GM12878 (cell line): Measurements from ENCODE around the gene TET1. TPM values are rescaled to one million over a fixed set of nuclear protein-coding genes. Genes with fewer than 3 reads are reported as not detected.

ENCODE experiments used
- ATAC-seq: fragments of 200-7000 bp; cut with Tn5 transposase; 3 replicates; pipeline ENCODE4 v1.9.1; 2020; ENCODE audit warnings: mild to moderate bottlenecking, moderate library complexity
- BruUV-seq: library from RNA; stranded (reverse); fragments of 400-500 nt; replicated peaks from 2 replicates; lab custom pipeline; 2021; lab: Mats Ljungman, UMichigan
- CTCF ChIA-PET: fragments of 300-600 bp; sonication (Branson Sonifier 250); formaldehyde crosslinking; extraction: SDS; loops from one replicate; lab custom pipeline; 2021; ENCODE audit warnings: inconsistent platforms; lab: Yijun Ruan, JAX
- POLR2A ChIA-PET: fragments of 350-600 bp; formaldehyde crosslinking; extraction: SDS; loops from one replicate; lab custom pipeline; 2021; ENCODE audit warnings: inconsistent platforms; lab: Charles Lee
- RAD21 ChIA-PET: fragments of 300-600 bp; sonication (Branson Sonifier 250); formaldehyde crosslinking; loops from one replicate; lab custom pipeline; 2023; ENCODE audit warnings: antibody characterized with exemption; ENCODE audit not compliant: unreplicated experiment; lab: Charles Lee
- SMC1A ChIA-PET: fragments of 300-600 bp; sonication (Branson Sonifier 250); formaldehyde crosslinking; loops from one replicate; lab custom pipeline; 2023; ENCODE audit not compliant: unreplicated experiment, uncharacterized antibody; lab: Charles Lee
- DNase-seq: peaks from one replicate; pipeline ENCODE4 v3.0.0-alpha.2; 2011; ENCODE audit warnings: low read depth, low spot score
- FAIRE-seq: peaks from 3 replicates; lab custom pipeline; 2011; peaks lifted over from hg19 to GRCh38; lab: Jason Lieb, UNC
- H2AFZ ChIP-seq: 2 replicates; pipeline ENCODE4 v1.6.0; 2011; ENCODE audit warnings: low read depth, low read length, control low read depth; ENCODE audit not compliant: control insufficient read depth
- H3K27ac ChIP-seq: 2 replicates; pipeline ENCODE4 v1.5.1; 2011; ENCODE audit warnings: control low read depth; ENCODE audit not compliant: control insufficient read depth, insufficient read depth
- H3K27me3 ChIP-seq, 2 experiments: replicated peaks in 1 of 2; 2 replicates each; pipeline versions ENCODE4 v1.6.0 to v1.6.1; 2011; ENCODE audit warnings: low read length in 1 of 2; ENCODE audit not compliant: control insufficient read depth in 2 of 2, insufficient read depth in 2 of 2
- H3K36me3 ChIP-seq, 2 experiments: 2 replicates each; pipeline ENCODE4 v1.5.1; 2011; ENCODE audit warnings: low read length in 1 of 2; ENCODE audit not compliant: control insufficient read depth in 2 of 2, insufficient read depth in 2 of 2
- H3K4me1 ChIP-seq: 2 replicates; pipeline ENCODE4 v1.6.1; 2011; ENCODE audit warnings: mild to moderate bottlenecking, low read length, moderate library complexity, mixed read lengths; ENCODE audit not compliant: control insufficient read depth, insufficient read depth
- H3K4me2 ChIP-seq: 2 replicates; pipeline ENCODE4 v1.6.0; 2011; ENCODE audit warnings: control low read depth; ENCODE audit not compliant: control insufficient read depth, insufficient read depth
- H3K4me3 ChIP-seq: fragments of 200-600 bp; sonication (generic); 2 replicates; pipeline ENCODE4 v1.5.1; 2016
- H3K79me2 ChIP-seq: 2 replicates; pipeline ENCODE4 v1.6.0; 2011; ENCODE audit warnings: low read length; ENCODE audit not compliant: control insufficient read depth, insufficient read depth
- H3K9ac ChIP-seq: 2 replicates; pipeline ENCODE4 v1.8.0; 2011; ENCODE audit warnings: low read length, control low read depth, mixed read lengths; ENCODE audit not compliant: control insufficient read depth, insufficient read depth
- H3K9me3 ChIP-seq: replicated peaks from 3 replicates; pipeline ENCODE4 v1.5.1; 2011; ENCODE audit warnings: mild to moderate bottlenecking, low read length; ENCODE audit not compliant: control insufficient read depth, insufficient read depth
- H4K20me1 ChIP-seq: 2 replicates; pipeline ENCODE4 v1.6.0; 2011; ENCODE audit not compliant: control insufficient read depth, insufficient read depth
- CREB1 ChIP-seq: IDR thresholded peaks from 2 replicates; pipeline ENCODE4 v1.6.1; 2012; ENCODE audit warnings: low read depth, mild to moderate bottlenecking, inconsistent platforms
- KLF5 ChIP-seq: fragments of 450-650 bp; IDR thresholded peaks from 2 replicates; pipeline ENCODE4 v1.6.1; 2014; ENCODE audit warnings: mild to moderate bottlenecking; ENCODE audit not compliant: partially characterized antibody
- POLR2A ChIP-seq: IDR thresholded peaks from 2 replicates; pipeline ENCODE4 v1.6.1; 2011; ENCODE audit warnings: low read depth, mild to moderate bottlenecking, low read length
- POLR2AphosphoS5 ChIP-seq: IDR thresholded peaks from 2 replicates; pipeline ENCODE4 v1.6.1; 2011; ENCODE audit warnings: mild to moderate bottlenecking, low read length, inconsistent platforms
- SIX5 ChIP-seq: IDR thresholded peaks from 2 replicates; pipeline ENCODE4 v1.6.1; 2011; ENCODE audit warnings: mild to moderate bottlenecking, low read depth, low read length, moderate library complexity; ENCODE audit not compliant: severe bottlenecking
- SMC3 ChIP-seq: IDR thresholded peaks from 2 replicates; pipeline ENCODE4 v1.6.1; 2011; ENCODE audit warnings: low read length, improper control_type of control experiment, borderline replicate concordance
- SREBF1 ChIP-seq: IDR thresholded peaks from 2 replicates; pipeline ENCODE4 v1.6.1; 2012; ENCODE audit warnings: mild to moderate bottlenecking, low read length
- SRF ChIP-seq, 2 experiments: IDR thresholded peaks; 2 replicates each; pipeline ENCODE4 v1.6.1; 2011; ENCODE audit warnings: low read depth in 2 of 2, low read length in 2 of 2, mild to moderate bottlenecking in 1 of 2, moderate library complexity in 1 of 2
- YY1 ChIP-seq: IDR thresholded peaks from 2 replicates; pipeline ENCODE4 v1.6.1; 2011; ENCODE audit warnings: low read depth, mild to moderate bottlenecking, low read length
- ZBTB11 ChIP-seq: fragments of 450-650 bp; formaldehyde crosslinking; IDR thresholded peaks from 2 replicates; pipeline ENCODE4 v1.5.0; 2022; ENCODE audit warnings: mild to moderate bottlenecking, missing genetic modification characterization
- ZBTB4 ChIP-seq: fragments of 450-650 bp; formaldehyde crosslinking; IDR thresholded peaks from 2 replicates; pipeline ENCODE4 v1.4.0; 2022; ENCODE audit warnings: mild to moderate bottlenecking, moderate library complexity
- WGBS: methylation state at CpG from one replicate; pipeline ENCODE4 v1.1.6; 2016; ENCODE audit warnings: low lambda C conversion rate; ENCODE audit not compliant: insufficient replicate concordance, insufficient coverage; ENCODE audit errors: missing lambda C conversion rate; 5-methylcytosine and 5-hydroxymethylcytosine counted together
- in situ Hi-C: fragments of 300-500 bp; cut with MboI; formaldehyde crosslinking; loops from 9 replicates; pipeline ENCODE4 v1.14.3; 2018; ENCODE audit warnings: mixed read lengths
- intact Hi-C: fragments of 100-400 bp; cut with micrococcal nuclease; formaldehyde crosslinking; loops from one replicate; pipeline ENCODE4 v1.14.2; 2022; ENCODE audit not compliant: unreplicated experiment
- polyA plus RNA-seq, 11 experiments: library from polyadenylated mRNA; depleted of rRNA in 4 of 11; unstranded in 6 of 11; stranded (reverse) in 5 of 11; fragments of >200 nt; fragmentation: Nextera tagmentation in 4 of 11; fragmentation: Illumina TruSeq in 1 of 11; extraction: Ambion mirVana in 4 of 11; extraction: Trizol in 1 of 11; gene quantifications; 1 replicate in 1 of 11; 2 replicates in 10 of 11; pipeline versions ENCODE4 v1.2.1 to v1.2.3, GENCODE V29; 2011 to 2016; ENCODE audit warnings: inconsistent platforms in 2 of 11, missing spikeins in 2 of 11, low read depth in 1 of 11
- total RNA-seq, 4 experiments: library from RNA; depleted of rRNA in 3 of 4; stranded (reverse); fragments of >200 nt in 3 of 4; fragmentation: Illumina TruSeq in 1 of 4; extraction: Trizol in 1 of 4; gene quantifications; 2 replicates each; pipeline versions ENCODE4 v1.2.1 to v1.2.3, GENCODE V29; 2013 to 2021
- TF ChIP-seq, protein P1 (sequence below): fragments of 450-650 bp; IDR thresholded peaks from 2 replicates; pipeline ENCODE4 v1.6.1; 2017; ENCODE audit warnings: borderline replicate concordance
- TF ChIP-seq, protein P2 (sequence below): IDR thresholded peaks from 2 replicates; pipeline ENCODE4 v1.6.1; 2012; ENCODE audit warnings: low read depth, low read length, improper control_type of control experiment

TET1 gene
- total and polyA plus RNA-seq, 10 of the 15 experiments (the other 5 are each of a cell fraction or from before 2014, with no cell fraction given) = 0.22 to 1.4 (median 0.60) TPM

GRCh38 chr10:68734349-68734748 is 174.2 kb downstream of the TET1 start (continued):
- no peak for TF ChIP-seq SRF (IDR thresholded peaks at IDR 0.05; ENCODE audit: low read depth in 2 of 2, low read length in 2 of 2)

DNA sequence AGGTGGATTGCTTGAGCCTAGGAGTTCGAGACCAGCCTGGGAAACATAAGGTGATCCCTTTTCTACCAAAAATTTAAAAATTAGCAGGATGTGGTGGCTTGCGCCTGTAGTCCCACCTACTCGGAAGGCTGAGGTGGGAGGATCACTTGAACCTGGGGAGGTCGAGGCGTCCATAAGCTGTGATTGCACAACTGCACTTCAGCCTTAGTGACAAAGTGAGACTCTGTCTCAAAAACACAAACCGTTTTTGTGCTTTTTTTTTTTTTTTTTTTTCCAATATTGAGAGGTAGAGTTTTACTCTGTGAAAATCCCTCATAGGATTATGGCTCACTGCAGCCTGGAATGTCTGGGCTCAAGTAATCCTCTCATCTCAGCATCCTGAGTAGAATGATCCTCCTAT is 175.0 kb downstream of the TET1 start:
- CTCF ChIA-PET = no interaction called here
- intact Hi-C loops = no loop called here
- no TSS peak for BruUV-seq
- in situ Hi-C loops = no loop called here
- Histone ChIP-seq H3K9ac (no peak overlapping the region), H4K20me1 (no peaks in the 10 kb centered on the region), H3K9me3 (no peaks in the 10 kb centered on the region), H3K4me2 (no peak overlapping the region), H3K36me3 (peaks cover 5 to 27% of the 10 kb centered on the region in 2 experiments), H3K79me2 (peaks cover 3% of the 10 kb centered on the region), H3K4me1 (no peaks in the 10 kb centered on the region), H3K27me3 (no peaks in the 10 kb centered on the region), H3K27ac (no peak overlapping the region), H3K4me3 (no peak overlapping the region), H2AFZ (no peak overlapping the region)
- SMC1A ChIA-PET = interaction anchor here (0.6 to 0.7 kb wide), 2 partner anchors 62 to 826 kb away, joined by 3 read pairs; no protein-coding TSS in a partner anchor
- 87% methylated on average over 6 of the region's 6 CpGs for WGBS
- POLR2A ChIA-PET = no interaction called here
- DNase-seq (no peak), ATAC-seq (no peak), FAIRE-seq (no peak)
- TF ChIP-seq, protein P1, sequence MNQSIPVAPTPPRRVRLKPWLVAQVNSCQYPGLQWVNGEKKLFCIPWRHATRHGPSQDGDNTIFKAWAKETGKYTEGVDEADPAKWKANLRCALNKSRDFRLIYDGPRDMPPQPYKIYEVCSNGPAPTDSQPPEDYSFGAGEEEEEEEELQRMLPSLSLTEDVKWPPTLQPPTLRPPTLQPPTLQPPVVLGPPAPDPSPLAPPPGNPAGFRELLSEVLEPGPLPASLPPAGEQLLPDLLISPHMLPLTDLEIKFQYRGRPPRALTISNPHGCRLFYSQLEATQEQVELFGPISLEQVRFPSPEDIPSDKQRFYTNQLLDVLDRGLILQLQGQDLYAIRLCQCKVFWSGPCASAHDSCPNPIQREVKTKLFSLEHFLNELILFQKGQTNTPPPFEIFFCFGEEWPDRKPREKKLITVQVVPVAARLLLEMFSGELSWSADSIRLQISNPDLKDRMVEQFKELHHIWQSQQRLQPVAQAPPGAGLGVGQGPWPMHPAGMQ = no peak
- TF ChIP-seq SIX5 = no peak
- TF ChIP-seq ZBTB4 (CRISPR knock-in tag) = no peak
- TF ChIP-seq, protein P2, sequence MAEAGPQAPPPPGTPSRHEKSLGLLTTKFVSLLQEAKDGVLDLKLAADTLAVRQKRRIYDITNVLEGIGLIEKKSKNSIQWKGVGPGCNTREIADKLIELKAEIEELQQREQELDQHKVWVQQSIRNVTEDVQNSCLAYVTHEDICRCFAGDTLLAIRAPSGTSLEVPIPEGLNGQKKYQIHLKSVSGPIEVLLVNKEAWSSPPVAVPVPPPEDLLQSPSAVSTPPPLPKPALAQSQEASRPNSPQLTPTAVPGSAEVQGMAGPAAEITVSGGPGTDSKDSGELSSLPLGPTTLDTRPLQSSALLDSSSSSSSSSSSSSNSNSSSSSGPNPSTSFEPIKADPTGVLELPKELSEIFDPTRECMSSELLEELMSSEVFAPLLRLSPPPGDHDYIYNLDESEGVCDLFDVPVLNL = no peak
- TF ChIP-seq SREBF1 = no peak
- TF ChIP-seq YY1 = no peak
- TF ChIP-seq POLR2AphosphoS5 = no peak
- TF ChIP-seq ZBTB11 (CRISPR knock-in tag) = no peak
- no peak for TF ChIP-seq POLR2A
- no peak for TF ChIP-seq KLF5
- TF ChIP-seq SMC3 = no peak
- TF ChIP-seq CREB1 = no peak
- RAD21 ChIA-PET = no interaction called here
